Measurements from ENCODE around the gene ALG10B. TPM values are rescaled to one million over a fixed set of nuclear protein-coding genes. Genes with fewer than 3 reads are reported as not detected.
"Not testable (repeated sequence)": the region's sequence is repeated elsewhere in the genome, so short reads cannot be mapped to it uniquely, and the experiment has no call there.

ALG10B gene
- total RNA-seq, 6 donors from 2014 or later: 2.1 to 9.9 (median 6.8) TPM

DNA sequence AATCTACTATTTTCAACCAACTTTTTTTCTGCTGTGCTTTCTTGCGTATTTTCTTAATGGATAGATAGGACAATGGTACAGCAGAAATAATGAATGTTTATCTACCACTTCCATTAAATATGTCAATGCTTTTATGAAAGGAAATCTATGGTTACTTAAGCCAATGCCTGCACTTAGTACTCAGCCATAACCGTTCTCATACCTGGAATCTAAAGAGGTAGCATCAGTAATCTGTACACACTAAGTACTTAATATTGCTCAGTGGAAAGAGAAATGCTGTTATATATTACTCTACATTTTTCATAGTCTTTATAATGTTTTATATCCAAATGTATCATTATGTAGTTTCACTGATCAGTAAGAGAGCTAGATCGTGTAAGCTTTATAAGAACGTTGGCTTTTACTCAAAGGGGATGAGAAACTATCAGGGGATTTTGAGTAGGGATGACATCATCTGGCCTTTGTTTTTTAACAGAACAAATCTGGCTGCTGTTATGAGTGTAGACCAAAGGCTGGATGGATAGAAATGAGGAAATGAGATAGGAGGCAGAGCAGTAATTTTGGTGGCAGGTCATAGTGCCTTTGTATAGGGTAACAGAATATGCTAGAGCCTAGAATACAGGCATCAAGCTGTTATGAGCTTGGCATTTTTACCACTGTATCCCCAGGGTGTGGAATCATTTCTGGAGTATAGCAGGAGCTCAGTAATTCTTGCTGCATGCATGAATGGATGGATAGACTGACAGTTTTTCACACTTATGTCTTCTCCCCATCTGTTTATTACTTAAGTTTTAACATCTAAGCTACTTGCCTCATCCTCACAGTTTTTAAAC, 34.0 kb downstream of the ALG10B start:
- ATAC-seq (ENCODE audit: low FRiP score in 2 of 2) (no peak), DNase-seq (no peak)
- 79 to 82% methylated on average over 4 of the region's 4 CpGs for WGBS, 2 donors
- TF ChIP-seq EP300 (IDR thresholded peaks at IDR 0.05) (no peak), POLR2AphosphoS5 (IDR thresholded peaks at IDR 0.05) (no peak), POLR2A (IDR thresholded peaks at IDR 0.05) (no peak), CTCF (IDR thresholded peaks at IDR 0.05) (no peak)
- Histone ChIP-seq H3K36me3 (no peaks in the 10 kb centered on the region), H3K27ac (no peak overlapping the region), H3K27me3 (no peaks in the 10 kb centered on the region), H3K4me1 (no peaks in the 10 kb centered on the region), H3K9me3 (no peaks in the 10 kb centered on the region), H3K4me3 (no peak overlapping the region)

- WGBS, 2 donors: 38 to 46% methylated on average over 1 of the region's 1 CpG
- H3K9me3 ChIP-seq; H3K27me3 ChIP-seq; H3K4me3 ChIP-seq; ATAC-seq (ENCODE audit: low FRiP score in 2 of 2); DNase-seq; H3K36me3 ChIP-seq; H3K27ac ChIP-seq; H3K4me1 ChIP-seq: not testable (repeated sequence)
Measured at GRCh38 chr12:38351175-38351508, 34.6 kb downstream of the ALG10B start.

- Histone ChIP-seq H3K27ac (no peak overlapping the region), H3K36me3 (no peaks in the 10 kb centered on the region), H3K4me3 (no peak overlapping the region), H3K4me1 (no peaks in the 10 kb centered on the region), H3K9me3 (no peaks in the 10 kb centered on the region), H3K27me3 (no peaks in the 10 kb centered on the region)
- WGBS, 2 donors: 73 to 81% methylated on average over 4 of the region's 4 CpGs
- no peak for DNase-seq
- no peak for ATAC-seq (ENCODE audit: low FRiP score in 2 of 2)
- TF ChIP-seq CTCF (IDR thresholded peaks at IDR 0.05) (no peak), POLR2AphosphoS5 (IDR thresholded peaks at IDR 0.05) (no peak), POLR2A (IDR thresholded peaks at IDR 0.05) (no peak), EP300 (IDR thresholded peaks at IDR 0.05) (no peak)
Measured at GRCh38 chr12:38367506-38367905, 50.9 kb downstream of the ALG10B start.

DNA sequence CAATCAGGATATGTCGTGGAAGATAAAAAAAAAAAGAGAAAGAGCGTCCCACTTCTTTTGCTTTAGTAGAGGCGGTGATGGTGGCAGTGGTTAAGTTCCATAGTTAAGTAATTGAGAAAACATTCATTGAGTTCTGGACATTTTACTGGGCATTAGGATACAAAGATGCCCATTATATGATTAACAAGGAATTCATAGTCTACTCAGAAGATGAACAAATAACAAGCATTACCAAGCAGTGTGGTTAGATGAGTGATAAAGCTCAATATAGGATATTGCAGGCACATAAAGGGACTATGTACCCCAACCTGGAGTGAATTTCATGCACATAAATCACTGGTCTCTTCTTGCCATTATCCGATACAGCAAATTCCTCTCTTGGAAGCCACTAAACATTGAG, 53.7 kb downstream of the ALG10B start:
- H3K27me3 ChIP-seq: no peaks in the 10 kb centered on the region
- 66 to 87% methylated on average over 4 of the region's 4 CpGs for WGBS, 2 donors

DNA sequence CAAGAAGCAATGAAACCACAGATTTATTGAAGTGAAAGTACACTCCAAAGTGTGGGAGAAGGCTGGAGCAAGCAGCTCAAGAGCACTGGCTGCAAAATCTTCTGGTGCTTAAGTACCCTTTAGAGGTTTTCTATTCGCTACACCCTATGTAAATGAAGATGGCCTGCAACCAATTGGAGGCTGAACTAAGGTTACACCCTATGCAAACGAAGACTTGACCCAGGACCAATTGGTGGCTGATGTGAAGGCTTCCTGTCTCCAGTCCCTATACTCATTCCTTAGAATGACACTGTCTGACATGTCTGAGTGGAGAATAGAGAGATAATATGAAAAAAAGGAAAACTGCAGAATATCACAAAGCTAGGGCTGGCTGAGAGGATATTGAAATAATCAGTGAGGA, 57.2 kb downstream of the ALG10B start:
- TF ChIP-seq EP300 (IDR thresholded peaks at IDR 0.05) (no peak), POLR2A (IDR thresholded peaks at IDR 0.05) (no peak), CTCF (IDR thresholded peaks at IDR 0.05) (no peak)
- DNase-seq: no peak
- WGBS, 2 donors: 60% methylated on average over 2 of the region's 2 CpGs
- Histone ChIP-seq H3K36me3 (no peaks in the 10 kb centered on the region), H3K4me1 (no peaks in the 10 kb centered on the region), H3K4me3 (no peak overlapping the region), H3K9me3 (no peaks in the 10 kb centered on the region), H3K27ac (no peak overlapping the region), H3K27me3 (no peaks in the 10 kb centered on the region)
- ATAC-seq (ENCODE audit: low FRiP score in 2 of 2): no peak

More for the DNA sequence above, 53.7 kb downstream of the ALG10B start:
- H3K4me3 ChIP-seq: no peak overlapping the region
- ATAC-seq (ENCODE audit: low FRiP score in 2 of 2) (no peak), DNase-seq (no peak)
- H3K9me3 ChIP-seq: no peaks in the 10 kb centered on the region
- H3K27ac ChIP-seq: no peak overlapping the region
- no peak for TF ChIP-seq POLR2A (IDR thresholded peaks at IDR 0.05)
- H3K4me1 ChIP-seq: no peaks in the 10 kb centered on the region
- H3K36me3 ChIP-seq: no peaks in the 10 kb centered on the region

DNA sequence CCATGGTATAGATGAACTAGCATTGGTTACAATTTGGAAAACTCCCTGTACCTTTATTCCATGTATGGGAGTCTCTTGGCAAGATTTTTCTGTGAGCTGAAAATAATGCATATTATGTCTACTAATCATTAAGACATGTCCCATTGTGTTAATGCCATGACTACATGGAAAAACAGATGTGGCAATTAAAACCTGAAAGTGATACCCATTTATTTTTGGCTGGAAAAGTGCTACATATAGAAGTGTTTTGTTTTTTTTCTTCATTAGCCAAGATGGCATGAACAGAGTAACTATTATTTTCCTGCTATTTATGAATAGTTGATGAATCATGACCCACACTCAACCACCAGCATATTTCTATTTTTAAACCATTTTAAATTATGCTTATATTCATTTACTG, 58.2 kb downstream of the ALG10B start:
- DNase-seq: no peak
- TF ChIP-seq CTCF (IDR thresholded peaks at IDR 0.05) (no peak), POLR2AphosphoS5 (IDR thresholded peaks at IDR 0.05) (no peak)
- H3K27ac ChIP-seq: no peak overlapping the region
- ATAC-seq (ENCODE audit: low FRiP score in 2 of 2): no peak
- no peaks in the 10 kb centered on the region for H3K27me3 ChIP-seq
- peaks cover 0 to 1% (median 0%) of the 10 kb centered on the region in 4 donors for H3K9me3 ChIP-seq
- H3K4me3 ChIP-seq: no peak overlapping the region
- H3K36me3 ChIP-seq: no peaks in the 10 kb centered on the region
- H3K4me1 ChIP-seq: no peaks in the 10 kb centered on the region

Measured in upper lobe of left lung (tissue), 6 donors.